ENCODE data around the gene DHX35. TPM values are rescaled to one million over a fixed set of nuclear protein-coding genes. Genes with fewer than 3 reads are reported as not detected.
A peak's percentile ranks its signal among the peaks of the same experiment; 100 is the strongest.

The DHX35 gene
- total and polyA plus RNA-seq, 4 donors: 4.8 to 15.5 (median 11.3) TPM

GRCh38 chr20:39072132-39072531, 110.0 kb downstream of the DHX35 start:
- ATAC-seq (ENCODE audit: low FRiP score) (no peak), DNase-seq (no peak)
- intact Hi-C loops (cut with DNase I): no loop called here
- no peaks in the 10 kb centered on the region for H3K4me1 ChIP-seq (ENCODE audit: control insufficient read depth in 1 of 2, insufficient read depth in 2 of 2, low read length in 2 of 2)
- H3K36me3 ChIP-seq (ENCODE audit: control insufficient read depth in 1 of 2, insufficient read depth in 2 of 2, low read length in 1 of 2): no peaks in the 10 kb centered on the region
- 86 to 87% methylated on average over 11 of the region's 11 CpGs for WGBS, 2 donors
- H3K27me3 ChIP-seq (ENCODE audit: control insufficient read depth in 1 of 2, insufficient read depth in 2 of 2, low read length in 1 of 2): peaks cover 0 to 2% of the 10 kb centered on the region in 2 donors
- H3K4me3 ChIP-seq (ENCODE audit: low read length in 2 of 2): no peak overlapping the region
- H3K9me3 ChIP-seq (ENCODE audit: control insufficient read depth, low read length): peaks cover 1% of the 10 kb centered on the region
- no peak overlapping the region for H3K27ac ChIP-seq (ENCODE audit: low read depth in 1 of 2, low read length in 2 of 2)

- Histone ChIP-seq H3K27me3 (ENCODE audit: control insufficient read depth in 1 of 2, insufficient read depth in 2 of 2, low read length in 1 of 2) (peaks cover 0 to 2% of the 10 kb centered on the region in 2 donors), H3K9me3 (ENCODE audit: control insufficient read depth, low read length) (peaks cover 1% of the 10 kb centered on the region), H3K4me1 (ENCODE audit: control insufficient read depth in 1 of 2, insufficient read depth in 2 of 2, low read length in 2 of 2) (no peaks in the 10 kb centered on the region), H3K27ac (ENCODE audit: low read depth in 1 of 2, low read length in 2 of 2) (no peak overlapping the region), H3K36me3 (ENCODE audit: control insufficient read depth in 1 of 2, insufficient read depth in 2 of 2, low read length in 1 of 2) (no peaks in the 10 kb centered on the region), H3K4me3 (ENCODE audit: low read length in 2 of 2) (no peak overlapping the region)
- no peak for ATAC-seq (ENCODE audit: low FRiP score)
- DNase-seq: no peak
- WGBS, 2 donors: 93 to 97% methylated on average over 2 of the region's 2 CpGs
- intact Hi-C loops (cut with DNase I): no loop called here
Measured at GRCh38 chr20:39072653-39073052, 110.5 kb downstream of the DHX35 start.

GRCh38 chr20:39075731-39076130, 113.6 kb downstream of the DHX35 start:
- H3K27me3 ChIP-seq (ENCODE audit: control insufficient read depth in 1 of 2, insufficient read depth in 2 of 2, low read length in 1 of 2): peaks cover 0 to 2% of the 10 kb centered on the region in 2 donors
- intact Hi-C loops (cut with DNase I): no loop called here
- no peaks in the 10 kb centered on the region for H3K4me1 ChIP-seq (ENCODE audit: control insufficient read depth in 1 of 2, insufficient read depth in 2 of 2, low read length in 2 of 2)
- ATAC-seq (ENCODE audit: low FRiP score) (no peak), DNase-seq (no peak)
- 91 to 94% methylated on average over 2 of the region's 2 CpGs for WGBS, 2 donors
- no peaks in the 10 kb centered on the region for H3K9me3 ChIP-seq (ENCODE audit: control insufficient read depth, low read length)
- H3K4me3 ChIP-seq (ENCODE audit: low read length in 2 of 2): no peak overlapping the region
- no peaks in the 10 kb centered on the region for H3K36me3 ChIP-seq (ENCODE audit: control insufficient read depth in 1 of 2, insufficient read depth in 2 of 2, low read length in 1 of 2)
- no peak overlapping the region for H3K27ac ChIP-seq (ENCODE audit: low read depth in 1 of 2, low read length in 2 of 2)

GRCh38 chr20:39076958-39077357, 114.8 kb downstream of the DHX35 start:
- Histone ChIP-seq H3K4me1 (ENCODE audit: control insufficient read depth in 1 of 2, insufficient read depth in 2 of 2, low read length in 2 of 2) (no peaks in the 10 kb centered on the region), H3K9me3 (ENCODE audit: control insufficient read depth, low read length) (no peaks in the 10 kb centered on the region), H3K27me3 (ENCODE audit: control insufficient read depth in 1 of 2, insufficient read depth in 2 of 2, low read length in 1 of 2) (peaks cover 0 to 2% of the 10 kb centered on the region in 2 donors), H3K27ac (ENCODE audit: low read depth in 1 of 2, low read length in 2 of 2) (no peak overlapping the region), H3K36me3 (ENCODE audit: control insufficient read depth in 1 of 2, insufficient read depth in 2 of 2, low read length in 1 of 2) (no peaks in the 10 kb centered on the region), H3K4me3 (ENCODE audit: low read length in 2 of 2) (no peak overlapping the region)
- intact Hi-C loops (cut with DNase I): no loop called here
- DNase-seq: no peak
- 41 to 45% methylated on average over 7 of the region's 7 CpGs for WGBS, 2 donors
- no peak for ATAC-seq (ENCODE audit: low FRiP score)

- Histone ChIP-seq H3K4me1 (ENCODE audit: control insufficient read depth in 1 of 2, insufficient read depth in 2 of 2, low read length in 2 of 2) (no peaks in the 10 kb centered on the region), H3K27ac (ENCODE audit: low read depth in 1 of 2, low read length in 2 of 2) (no peak overlapping the region), H3K4me3 (ENCODE audit: low read length in 2 of 2) (no peak overlapping the region), H3K27me3 (ENCODE audit: control insufficient read depth in 1 of 2, insufficient read depth in 2 of 2, low read length in 1 of 2) (no peaks in the 10 kb centered on the region), H3K36me3 (ENCODE audit: control insufficient read depth in 1 of 2, insufficient read depth in 2 of 2, low read length in 1 of 2) (no peaks in the 10 kb centered on the region), H3K9me3 (ENCODE audit: control insufficient read depth, low read length) (peaks cover 2% of the 10 kb centered on the region)
- 81 to 93% methylated on average over 1 of the region's 1 CpG for WGBS, 2 donors
- ATAC-seq (ENCODE audit: low FRiP score) (no peak), DNase-seq (no peak)
- intact Hi-C loops (cut with DNase I): no loop called here
Measured at GRCh38 chr20:39080326-39080725, 118.2 kb downstream of the DHX35 start.

- 6 to 8% methylated on average over 5 of the region's 5 CpGs for WGBS, 2 donors
- no peaks in the 10 kb centered on the region for H3K36me3 ChIP-seq (ENCODE audit: control insufficient read depth in 1 of 2, insufficient read depth in 2 of 2, low read length in 1 of 2)
- H3K27me3 ChIP-seq (ENCODE audit: control insufficient read depth in 1 of 2, insufficient read depth in 2 of 2, low read length in 1 of 2): no peaks in the 10 kb centered on the region
- intact Hi-C loops (cut with DNase I): loop anchor here in 1 of 2 donors (1.0 kb wide), 1 partner anchor 31 kb away; no protein-coding TSS in a partner anchor
- no peak overlapping the region for H3K27ac ChIP-seq (ENCODE audit: low read depth in 1 of 2, low read length in 2 of 2)
- peaks cover 4% of the 10 kb centered on the region for H3K9me3 ChIP-seq (ENCODE audit: control insufficient read depth, low read length)
- DNase-seq: peak; percentile 83 to 89
- no peak overlapping the region for H3K4me3 ChIP-seq (ENCODE audit: low read length in 2 of 2)
- H3K4me1 ChIP-seq (ENCODE audit: control insufficient read depth in 1 of 2, insufficient read depth in 2 of 2, low read length in 2 of 2): no peaks in the 10 kb centered on the region
- ATAC-seq (ENCODE audit: low FRiP score): peak; percentile 75
Measured at GRCh38 chr20:39081255-39081654, 119.1 kb downstream of the DHX35 start.

- intact Hi-C loops (cut with DNase I): loop anchor here in 1 of 2 donors (2.0 kb wide), 1 partner anchor 32 kb away; no protein-coding TSS in a partner anchor
Measured at GRCh38 chr20:39082622-39083398, 120.7 kb downstream of the DHX35 start.

GRCh38 chr20:39083761-39084160, 121.6 kb downstream of the DHX35 start:
- ATAC-seq (ENCODE audit: low FRiP score): no peak

More at GRCh38 chr20:39082622-39083398, 120.7 kb downstream of the DHX35 start:
- ATAC-seq (ENCODE audit: low FRiP score) (no peak), DNase-seq (no peak)
- Histone ChIP-seq H3K9me3 (ENCODE audit: control insufficient read depth, low read length) (peaks cover 5% of the 10 kb centered on the region), H3K27ac (ENCODE audit: low read depth in 1 of 2, low read length in 2 of 2) (no peak overlapping the region), H3K4me1 (ENCODE audit: control insufficient read depth in 1 of 2, insufficient read depth in 2 of 2, low read length in 2 of 2) (no peaks in the 10 kb centered on the region), H3K27me3 (ENCODE audit: control insufficient read depth in 1 of 2, insufficient read depth in 2 of 2, low read length in 1 of 2) (no peaks in the 10 kb centered on the region), H3K36me3 (ENCODE audit: control insufficient read depth in 1 of 2, insufficient read depth in 2 of 2, low read length in 1 of 2) (no peaks in the 10 kb centered on the region), H3K4me3 (ENCODE audit: low read length in 2 of 2) (no peak overlapping the region)
- WGBS, 2 donors: 56 to 63% methylated on average over 8 of the region's 8 CpGs

GRCh38 chr20:39089029-39089428, 126.9 kb downstream of the DHX35 start:
- intact Hi-C loops (cut with DNase I): no loop called here
- WGBS, 2 donors: 79 to 80% methylated on average over 1 of the region's 1 CpG
- no peaks in the 10 kb centered on the region for H3K4me1 ChIP-seq (ENCODE audit: control insufficient read depth in 1 of 2, insufficient read depth in 2 of 2, low read length in 2 of 2)

More at GRCh38 chr20:39083761-39084160, 121.6 kb downstream of the DHX35 start:
- intact Hi-C loops (cut with DNase I): loop anchor here in 1 of 2 donors (2.0 kb wide), 1 partner anchor 33 kb away; no protein-coding TSS in a partner anchor
- Histone ChIP-seq H3K27ac (ENCODE audit: low read depth in 1 of 2, low read length in 2 of 2) (no peak overlapping the region), H3K4me3 (ENCODE audit: low read length in 2 of 2) (no peak overlapping the region), H3K9me3 (ENCODE audit: control insufficient read depth, low read length) (peaks cover 5% of the 10 kb centered on the region), H3K4me1 (ENCODE audit: control insufficient read depth in 1 of 2, insufficient read depth in 2 of 2, low read length in 2 of 2) (no peaks in the 10 kb centered on the region), H3K36me3 (ENCODE audit: control insufficient read depth in 1 of 2, insufficient read depth in 2 of 2, low read length in 1 of 2) (no peaks in the 10 kb centered on the region), H3K27me3 (ENCODE audit: control insufficient read depth in 1 of 2, insufficient read depth in 2 of 2, low read length in 1 of 2) (no peaks in the 10 kb centered on the region)
- DNase-seq: no peak
- WGBS, 2 donors: 28% methylated on average over 6 of the region's 6 CpGs

More at GRCh38 chr20:39089029-39089428, 126.9 kb downstream of the DHX35 start:
- no peaks in the 10 kb centered on the region for H3K36me3 ChIP-seq (ENCODE audit: control insufficient read depth in 1 of 2, insufficient read depth in 2 of 2, low read length in 1 of 2)
- ATAC-seq (ENCODE audit: low FRiP score): no peak
- H3K27me3 ChIP-seq (ENCODE audit: control insufficient read depth in 1 of 2, insufficient read depth in 2 of 2, low read length in 1 of 2): no peaks in the 10 kb centered on the region
- H3K9me3 ChIP-seq (ENCODE audit: control insufficient read depth, low read length): peaks cover 6% of the 10 kb centered on the region
- no peak overlapping the region for H3K4me3 ChIP-seq (ENCODE audit: low read length in 2 of 2)
- DNase-seq: no peak
- no peak overlapping the region for H3K27ac ChIP-seq (ENCODE audit: low read depth in 1 of 2, low read length in 2 of 2)

Measured in aorta (tissue), 5 donors.